MG63 (cell line): ENCODE results near the gene TLE1. TPM values are rescaled to one million over a fixed set of nuclear protein-coding genes. Genes with fewer than 3 reads are reported as not detected.

Experiments used
- DNase-seq: peaks from one replicate; pipeline ENCODE4 v3.0.0-alpha.2; 2020
- H3K27me3 ChIP-seq: fragments of 250-450 bp; sonication (Bioruptor Pico); 2 replicates; pipeline ENCODE4 v1.5.1; 2020; ENCODE audit warnings: mild to moderate bottlenecking, moderate library complexity
- H3K36me3 ChIP-seq: fragments of 250-450 bp; sonication (Bioruptor Pico); 2 replicates; pipeline ENCODE4 v1.5.1; 2020; ENCODE audit warnings: mild to moderate bottlenecking, moderate library complexity
- H3K4me3 ChIP-seq: fragments of 250-450 bp; sonication (Bioruptor Pico); 2 replicates; pipeline ENCODE4 v1.5.1; 2020; ENCODE audit warnings: mild to moderate bottlenecking, moderate library complexity
- H3K9me3 ChIP-seq: fragments of 250-450 bp; sonication (Bioruptor Pico); 2 replicates; pipeline ENCODE4 v1.5.1; 2020; ENCODE audit warnings: mild to moderate bottlenecking, moderate library complexity
- total RNA-seq: library from RNA; depleted of rRNA; stranded (reverse); fragments of >200 nt; shearing (Covaris generic); gene quantifications from 2 replicates; pipeline ENCODE4 v1.2.3, GENCODE V29; 2014; ENCODE audit warnings: low replicate concordance

The TLE1 gene
- total RNA-seq, 1 experiment from 2014 or later: 6.1 TPM

- Histone ChIP-seq H3K36me3 (no peaks in the 10 kb centered on the region), H3K9me3 (no peaks in the 10 kb centered on the region), H3K4me3 (no peak overlapping the region), H3K27me3 (no peaks in the 10 kb centered on the region)
- no peak for DNase-seq
Measured at GRCh38 chr9:81586786-81587185, 102.6 kb downstream of the TLE1 start.

GRCh38 chr9:81585191-81585763, 104.1 kb downstream of the TLE1 start:
- Histone ChIP-seq H3K9me3 (no peaks in the 10 kb centered on the region), H3K27me3 (no peaks in the 10 kb centered on the region), H3K4me3 (no peak overlapping the region), H3K36me3 (no peaks in the 10 kb centered on the region)
- DNase-seq: no peak

- Histone ChIP-seq H3K4me3 (no peak overlapping the region), H3K9me3 (no peaks in the 10 kb centered on the region), H3K27me3 (no peaks in the 10 kb centered on the region), H3K36me3 (no peaks in the 10 kb centered on the region)
- no peak for DNase-seq
Measured at GRCh38 chr9:81584099-81584498, 105.2 kb downstream of the TLE1 start.

GRCh38 chr9:81581986-81582385, 107.4 kb downstream of the TLE1 start:
- no peak for DNase-seq
- H3K9me3 ChIP-seq: no peaks in the 10 kb centered on the region
- no peak overlapping the region for H3K4me3 ChIP-seq
- H3K27me3 ChIP-seq: no peaks in the 10 kb centered on the region
- no peaks in the 10 kb centered on the region for H3K36me3 ChIP-seq

GRCh38 chr9:81579381-81579780, 110.0 kb downstream of the TLE1 start:
- no peaks in the 10 kb centered on the region for H3K36me3 ChIP-seq
- no peaks in the 10 kb centered on the region for H3K9me3 ChIP-seq
- H3K4me3 ChIP-seq: no peak overlapping the region
- no peaks in the 10 kb centered on the region for H3K27me3 ChIP-seq
- DNase-seq: no peak

GRCh38 chr9:81578606-81579005, 110.7 kb downstream of the TLE1 start:
- Histone ChIP-seq H3K4me3 (no peak overlapping the region), H3K27me3 (no peaks in the 10 kb centered on the region), H3K36me3 (no peaks in the 10 kb centered on the region), H3K9me3 (no peaks in the 10 kb centered on the region)
- DNase-seq: no peak

- no peaks in the 10 kb centered on the region for H3K27me3 ChIP-seq
- no peak for DNase-seq
Measured at GRCh38 chr9:81575956-81576355, 113.4 kb downstream of the TLE1 start.

GRCh38 chr9:81574405-81574804, 114.9 kb downstream of the TLE1 start:
- H3K36me3 ChIP-seq: no peaks in the 10 kb centered on the region
- H3K27me3 ChIP-seq: no peaks in the 10 kb centered on the region
- no peak for DNase-seq
- H3K9me3 ChIP-seq: no peaks in the 10 kb centered on the region
- H3K4me3 ChIP-seq: no peak overlapping the region

More at GRCh38 chr9:81575956-81576355, 113.4 kb downstream of the TLE1 start:
- H3K9me3 ChIP-seq: no peaks in the 10 kb centered on the region
- H3K4me3 ChIP-seq: no peak overlapping the region
- no peaks in the 10 kb centered on the region for H3K36me3 ChIP-seq

- Histone ChIP-seq H3K27me3 (no peaks in the 10 kb centered on the region), H3K4me3 (no peak overlapping the region), H3K9me3 (no peaks in the 10 kb centered on the region), H3K36me3 (no peaks in the 10 kb centered on the region)
- DNase-seq: no peak
Measured at GRCh38 chr9:81573415-81574321, 115.7 kb downstream of the TLE1 start.

GRCh38 chr9:81570083-81570482, 119.3 kb downstream of the TLE1 start:
- Histone ChIP-seq H3K9me3 (no peaks in the 10 kb centered on the region), H3K4me3 (no peak overlapping the region), H3K27me3 (no peaks in the 10 kb centered on the region), H3K36me3 (no peaks in the 10 kb centered on the region)
- DNase-seq: no peak

GRCh38 chr9:81566074-81566698, 123.2 kb downstream of the TLE1 start:
- no peaks in the 10 kb centered on the region for H3K36me3 ChIP-seq
- no peaks in the 10 kb centered on the region for H3K27me3 ChIP-seq
- DNase-seq: no peak
- H3K9me3 ChIP-seq: no peaks in the 10 kb centered on the region
- H3K4me3 ChIP-seq: no peak overlapping the region

- Histone ChIP-seq H3K27me3 (no peaks in the 10 kb centered on the region), H3K4me3 (no peak overlapping the region), H3K9me3 (no peaks in the 10 kb centered on the region), H3K36me3 (no peaks in the 10 kb centered on the region)
- DNase-seq: no peak
Measured at GRCh38 chr9:81565609-81566008, 123.7 kb downstream of the TLE1 start.

GRCh38 chr9:81565144-81565543, 124.2 kb downstream of the TLE1 start:
- no peaks in the 10 kb centered on the region for H3K27me3 ChIP-seq
- no peak for DNase-seq
- H3K9me3 ChIP-seq: no peaks in the 10 kb centered on the region
- H3K36me3 ChIP-seq: no peaks in the 10 kb centered on the region
- no peak overlapping the region for H3K4me3 ChIP-seq

- Histone ChIP-seq H3K9me3 (no peaks in the 10 kb centered on the region), H3K27me3 (no peaks in the 10 kb centered on the region), H3K36me3 (no peaks in the 10 kb centered on the region), H3K4me3 (no peak overlapping the region)
- peak; percentile 7 for DNase-seq
Measured at GRCh38 chr9:81564632-81565031, 124.7 kb downstream of the TLE1 start.

- Histone ChIP-seq H3K9me3 (no peaks in the 10 kb centered on the region), H3K27me3 (no peaks in the 10 kb centered on the region), H3K36me3 (no peaks in the 10 kb centered on the region), H3K4me3 (no peak overlapping the region)
- no peak for DNase-seq
Measured at GRCh38 chr9:81563739-81564138, 125.6 kb downstream of the TLE1 start.

GRCh38 chr9:81563020-81563407, 126.3 kb downstream of the TLE1 start:
- H3K4me3 ChIP-seq: no peak overlapping the region
- no peaks in the 10 kb centered on the region for H3K27me3 ChIP-seq
- DNase-seq: no peak
- H3K9me3 ChIP-seq: no peaks in the 10 kb centered on the region
- no peaks in the 10 kb centered on the region for H3K36me3 ChIP-seq

- Histone ChIP-seq H3K4me3 (no peak overlapping the region), H3K27me3 (no peaks in the 10 kb centered on the region), H3K36me3 (no peaks in the 10 kb centered on the region), H3K9me3 (no peaks in the 10 kb centered on the region)
- DNase-seq: peak; percentile 79
Measured at GRCh38 chr9:81562231-81563019, 126.9 kb downstream of the TLE1 start.
